ENCODE measurements around the gene MSI2.

The MSI2 gene

GRCh38 chr17:57636985-57637665 lies 380.8 kb downstream of the MSI2 start:
- peak overlapping the region; percentile 5 for H3K4me3 ChIP-seq (ENCODE audit: low read length)
- DNase-seq (ENCODE audit: low read depth), result peak; percentile 65
- TF ChIP-seq CTCF (IDR thresholded peaks at IDR 0.05; ENCODE audit: insufficient read depth, low read depth, low read length, missing control alignments), result no peak

- H3K4me3 ChIP-seq (ENCODE audit: low read length), result no peak overlapping the region
- TF ChIP-seq CTCF (IDR thresholded peaks at IDR 0.05; ENCODE audit: insufficient read depth, low read depth, low read length, missing control alignments), result no peak
- DNase-seq (ENCODE audit: low read depth), result no peak
Measured at GRCh38 chr17:57637666-57638010, 381.3 kb downstream of the MSI2 start.

- no peak for TF ChIP-seq CTCF (IDR thresholded peaks at IDR 0.05; ENCODE audit: insufficient read depth, low read depth, low read length, missing control alignments)
- H3K4me3 ChIP-seq (ENCODE audit: low read length), result no peak overlapping the region
- no peak for DNase-seq (ENCODE audit: low read depth)
Measured at GRCh38 chr17:57638284-57638683, 382.0 kb downstream of the MSI2 start.

- H3K4me3 ChIP-seq (ENCODE audit: low read length), result no peak overlapping the region
- no peak for TF ChIP-seq CTCF (IDR thresholded peaks at IDR 0.05; ENCODE audit: insufficient read depth, low read depth, low read length, missing control alignments)
- no peak for DNase-seq (ENCODE audit: low read depth)
Measured at GRCh38 chr17:57639381-57639780, 383.1 kb downstream of the MSI2 start.

- no peak overlapping the region for H3K4me3 ChIP-seq (ENCODE audit: low read length)
- no peak for TF ChIP-seq CTCF (IDR thresholded peaks at IDR 0.05; ENCODE audit: insufficient read depth, low read depth, low read length, missing control alignments)
- DNase-seq (ENCODE audit: low read depth), result no peak
Measured at GRCh38 chr17:57640079-57640478, 383.8 kb downstream of the MSI2 start.

GRCh38 chr17:57641761-57642160 lies 385.4 kb downstream of the MSI2 start:
- H3K4me3 ChIP-seq (ENCODE audit: low read length), result no peak overlapping the region
- no peak for DNase-seq (ENCODE audit: low read depth)
- TF ChIP-seq CTCF (IDR thresholded peaks at IDR 0.05; ENCODE audit: insufficient read depth, low read depth, low read length, missing control alignments), result no peak

GRCh38 chr17:57643062-57643461 lies 386.7 kb downstream of the MSI2 start:
- TF ChIP-seq CTCF (IDR thresholded peaks at IDR 0.05; ENCODE audit: insufficient read depth, low read depth, low read length, missing control alignments), result no peak
- no peak for DNase-seq (ENCODE audit: low read depth)
- no peak overlapping the region for H3K4me3 ChIP-seq (ENCODE audit: low read length)

Measured in epithelial cell of esophagus (primary cell).